Measurements from ENCODE around the gene EGR2. TPM values are rescaled to one million over a fixed set of nuclear protein-coding genes. Genes with fewer than 3 reads are reported as not detected.

EGR2 gene
- total RNA-seq, 1 experiment from 2014 or later = 0.82 TPM

DNA sequence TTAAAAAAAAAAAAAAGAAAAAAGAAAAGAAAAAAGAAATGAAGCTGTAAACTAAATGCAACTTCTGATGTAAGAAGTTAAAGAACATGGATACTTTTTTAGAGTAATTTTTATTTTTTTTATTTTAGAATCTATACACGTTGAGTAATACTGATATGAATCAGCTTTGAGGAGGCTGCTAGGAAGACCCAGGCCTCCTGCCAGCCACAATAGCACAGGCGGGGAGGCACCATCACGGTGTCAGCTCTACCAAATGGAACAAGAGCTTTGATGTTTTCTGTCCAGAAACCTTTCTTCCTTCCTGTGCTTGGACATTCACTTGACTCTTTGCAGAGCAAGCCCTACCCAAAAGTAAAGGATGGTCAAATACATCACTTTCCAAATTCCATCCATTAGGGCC, 45.3 kb upstream of the EGR2 start:
- H3K36me3 ChIP-seq (ENCODE audit: control insufficient read depth, insufficient read depth, low read length) = no peaks in the 10 kb centered on the region
- intact Hi-C loops (cut with micrococcal nuclease; ENCODE audit: unreplicated experiment) = no loop called here
- peaks cover 16% of the 10 kb centered on the region for H3K27me3 ChIP-seq (ENCODE audit: control insufficient read depth, insufficient read depth, low read length)
- ChIA-PET CTCF (interaction anchor here (0.6 kb wide), 1 partner anchor 64 kb away, joined by 4 read pairs; no protein-coding TSS in a partner anchor), POLR2A (interaction anchor here (0.7 kb wide), 1 partner anchor 481 kb away, joined by 3 read pairs; no protein-coding TSS in a partner anchor)
- no peaks in the 10 kb centered on the region for H3K9me3 ChIP-seq (ENCODE audit: control insufficient read depth, insufficient read depth, low read depth, low read length)
- ATAC-seq = no peak
- H3K27ac ChIP-seq (ENCODE audit: low read length) = no peak overlapping the region
- no peaks in the 10 kb centered on the region for H3K4me1 ChIP-seq (ENCODE audit: control insufficient read depth, insufficient read depth, low read length)
- TF ChIP-seq REST (IDR thresholded peaks at IDR 0.05; ENCODE audit: insufficient read depth in 1 of 2, low read depth in 2 of 2, low read length in 1 of 2) = no peak
- TF ChIP-seq POLR2AphosphoS5 (IDR thresholded peaks at IDR 0.05; ENCODE audit: low read depth, low read length) = no peak
- TF ChIP-seq CTCF (IDR thresholded peaks at IDR 0.05) = no peak
- no peak for TF ChIP-seq TCF7L2 (IDR thresholded peaks at IDR 0.05; ENCODE audit: low read depth, low read length)
- no peak for TF ChIP-seq SIN3A (IDR thresholded peaks at IDR 0.05; ENCODE audit: borderline replicate concordance, insufficient read depth, low read depth, low read length)
- no TSS peak for BruUV-seq (replicated peaks)
- in situ Hi-C loops (cut with HindIII; ENCODE audit: low pct_unique_long_range_greater_than_20kb, low sequenced_read_pairs) = no loop called here
- H3K4me3 ChIP-seq (ENCODE audit: low read depth in 2 of 2, low read length in 2 of 2) = no peak overlapping the region
- no peak for DNase-seq (ENCODE audit: low read depth, low spot score)

GRCh38 chr10:62860946-62861345, 44.8 kb upstream of the EGR2 start:
- intact Hi-C loops (cut with micrococcal nuclease; ENCODE audit: unreplicated experiment) = no loop called here
- ChIA-PET POLR2A (no interaction called here), CTCF (no interaction called here)
- ATAC-seq (no peak), DNase-seq (ENCODE audit: low read depth, low spot score) (no peak)
- Histone ChIP-seq H3K9me3 (ENCODE audit: control insufficient read depth, insufficient read depth, low read depth, low read length) (no peaks in the 10 kb centered on the region), H3K27ac (ENCODE audit: low read length) (no peak overlapping the region), H3K4me3 (ENCODE audit: low read depth in 2 of 2, low read length in 2 of 2) (no peak overlapping the region), H3K4me1 (ENCODE audit: control insufficient read depth, insufficient read depth, low read length) (no peaks in the 10 kb centered on the region), H3K36me3 (ENCODE audit: control insufficient read depth, insufficient read depth, low read length) (no peaks in the 10 kb centered on the region), H3K27me3 (ENCODE audit: control insufficient read depth, insufficient read depth, low read length) (peaks cover 18% of the 10 kb centered on the region)
- no TSS peak for BruUV-seq (replicated peaks)
- TF ChIP-seq CTCF (IDR thresholded peaks at IDR 0.05) (no peak), SIN3A (IDR thresholded peaks at IDR 0.05; ENCODE audit: borderline replicate concordance, insufficient read depth, low read depth, low read length) (no peak), REST (IDR thresholded peaks at IDR 0.05; ENCODE audit: insufficient read depth in 1 of 2, low read depth in 2 of 2, low read length in 1 of 2) (no peak), TCF7L2 (IDR thresholded peaks at IDR 0.05; ENCODE audit: low read depth, low read length) (no peak), POLR2AphosphoS5 (IDR thresholded peaks at IDR 0.05; ENCODE audit: low read depth, low read length) (no peak)
- in situ Hi-C loops (cut with HindIII; ENCODE audit: low pct_unique_long_range_greater_than_20kb, low sequenced_read_pairs) = no loop called here

All from Panc1 (cell line).